Measurements from ENCODE around the gene PFKFB2.

Gene PFKFB2

GRCh38 chr1:207093944-207094343, 40.9 kb downstream of the PFKFB2 start:
- DNase-seq: no peak

DNA sequence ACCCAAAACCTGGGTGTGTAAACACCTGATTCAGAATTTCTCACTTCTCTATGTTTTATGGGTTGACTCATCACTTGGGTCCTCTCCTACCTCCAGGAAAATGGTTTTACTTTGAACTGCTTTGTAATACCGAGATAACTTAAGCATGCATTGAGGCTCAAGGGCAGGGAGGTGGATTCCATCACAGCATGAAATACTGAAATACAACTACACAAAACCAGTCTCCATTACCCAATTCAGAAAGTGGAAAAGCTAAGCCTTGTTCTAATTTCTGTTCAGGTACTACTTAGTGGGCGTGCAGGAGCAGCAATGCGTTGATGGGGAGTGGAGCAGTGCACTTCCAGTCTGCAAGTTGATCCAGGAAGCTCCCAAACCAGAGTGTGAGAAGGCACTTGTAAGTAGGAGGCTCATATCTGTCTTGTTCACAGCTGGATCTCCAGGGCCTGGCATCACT, 44.8 kb downstream of the PFKFB2 start:
- peak; percentile 18 for DNase-seq

DNA sequence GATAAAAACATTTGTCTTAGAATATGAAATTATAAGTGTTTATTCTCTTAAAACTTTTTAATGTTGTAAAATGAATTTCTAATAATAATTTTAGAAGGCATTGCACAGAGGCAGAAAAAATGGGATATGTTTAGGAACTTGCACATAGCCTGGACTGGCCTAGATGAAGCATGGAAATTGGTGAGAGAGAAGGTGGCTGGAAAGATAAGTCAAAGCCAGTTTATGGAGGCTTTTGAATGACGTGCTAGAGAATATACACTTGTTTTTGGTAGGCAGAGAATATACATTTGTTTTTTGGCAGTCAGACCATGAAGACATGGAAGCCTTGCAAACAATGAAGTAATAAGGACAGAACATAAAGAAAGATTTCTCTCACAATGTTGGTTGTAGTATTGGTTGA, 48.6 kb downstream of the PFKFB2 start:
- DNase-seq: no peak

DNA sequence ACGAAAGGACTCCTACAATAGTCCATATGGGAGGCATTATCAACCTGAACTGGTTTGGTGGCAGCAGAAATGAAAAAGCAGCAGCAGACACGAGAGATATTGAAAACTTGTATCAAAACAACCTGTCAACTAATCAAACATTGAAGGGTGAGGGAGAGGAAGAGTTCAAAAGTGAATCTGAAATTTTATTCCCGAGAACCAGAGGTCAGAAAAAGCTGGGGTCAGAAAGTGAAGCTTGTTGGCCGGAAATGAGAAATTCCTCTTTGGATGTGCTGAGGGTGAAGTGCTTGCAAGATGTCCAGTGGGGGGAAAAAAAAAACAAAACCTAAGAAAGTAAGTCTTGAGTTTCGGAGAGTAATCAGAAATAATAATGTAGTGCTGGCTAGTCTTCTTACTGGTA, 49.1 kb downstream of the PFKFB2 start:
- no peak for DNase-seq

- DNase-seq: no peak
Measured at GRCh38 chr1:207102659-207103058, 49.6 kb downstream of the PFKFB2 start.

GRCh38 chr1:207103892-207104373, 50.9 kb downstream of the PFKFB2 start, which contains the start of gene C4BPA:
C4BPA (plus strand) TSS chr1:207104233; CDS start chr1:207113026, 8,793 bp downstream.
- no peak for DNase-seq

DNA sequence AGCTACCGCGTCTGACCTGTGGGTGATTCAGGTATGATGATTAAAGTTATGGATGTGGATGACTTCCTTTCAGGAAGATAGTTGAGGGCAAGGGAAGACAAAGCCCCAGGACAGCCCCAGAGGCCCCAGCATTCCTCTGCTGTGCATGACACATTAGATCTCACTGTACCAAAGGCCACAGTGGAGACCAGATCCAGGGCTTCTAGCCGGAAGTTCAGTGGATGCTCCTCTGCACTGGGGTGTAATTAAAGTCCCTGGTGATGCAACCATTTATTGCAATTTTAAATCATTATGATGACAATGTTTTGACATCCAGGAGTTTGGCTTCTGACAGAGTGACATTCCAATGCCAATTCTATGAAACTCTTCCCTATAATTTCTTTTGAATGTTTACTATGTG, 55.9 kb downstream of the PFKFB2 start:
- DNase-seq: no peak

DNA sequence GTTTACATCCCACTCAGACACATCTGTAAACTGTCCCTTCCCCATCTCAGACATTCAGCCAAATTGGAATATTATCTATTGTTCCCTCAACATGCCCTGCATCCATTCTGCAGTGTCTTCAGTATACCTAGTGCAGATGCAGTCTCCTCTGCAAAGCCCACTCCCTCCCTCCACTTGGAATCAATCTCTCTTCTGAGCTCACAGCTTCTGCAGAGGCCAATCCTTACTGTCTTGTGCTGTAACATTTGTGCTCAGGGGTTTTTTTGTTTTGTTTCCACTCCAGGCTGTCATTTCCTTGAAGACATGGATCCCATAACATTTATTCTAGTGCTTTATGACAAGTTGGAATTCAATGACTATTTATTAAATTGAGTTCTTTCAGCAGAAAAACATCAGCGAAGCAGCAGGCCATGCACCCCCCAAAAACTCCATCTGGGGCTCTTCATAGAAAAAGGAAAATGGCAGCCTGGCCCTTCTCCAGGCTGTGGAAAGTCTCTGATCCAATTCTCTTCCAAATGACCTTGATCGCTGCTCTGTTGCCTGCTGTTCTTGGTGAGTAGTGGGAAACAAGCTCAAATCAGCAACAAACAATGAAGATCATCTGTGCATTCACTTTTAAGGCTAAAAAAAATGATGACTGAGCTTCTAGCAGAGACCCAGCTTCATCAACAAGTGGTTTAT, 59.7 kb downstream of the PFKFB2 start:
- DNase-seq: no peak

GRCh38 chr1:207115269-207115668, 62.2 kb downstream of the PFKFB2 start:
- DNase-seq: no peak

DNA sequence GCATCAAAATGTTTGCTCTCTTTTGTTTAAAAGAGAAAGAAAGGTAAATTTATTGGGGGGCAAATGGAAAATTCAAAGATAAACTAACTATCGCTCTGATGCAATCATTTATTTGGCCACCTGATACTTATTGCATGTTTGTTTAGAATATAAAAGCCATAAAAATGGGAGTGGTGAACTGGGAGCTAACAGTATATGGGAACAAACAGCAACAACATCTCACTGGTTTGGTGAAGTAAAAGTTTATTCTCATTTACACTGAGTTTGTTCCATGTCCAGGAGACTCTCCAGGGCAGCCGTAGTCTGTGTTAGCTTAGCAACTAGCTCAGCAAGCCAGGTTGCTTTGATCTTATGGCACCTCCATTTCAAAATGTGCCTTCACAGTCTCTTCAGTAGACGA, 71.3 kb downstream of the PFKFB2 start:
- DNase-seq: no peak

- DNase-seq: no peak
Measured at GRCh38 chr1:207128336-207128921, 75.4 kb downstream of the PFKFB2 start.

- DNase-seq: no peak
Measured at GRCh38 chr1:207129053-207129452, 76.0 kb downstream of the PFKFB2 start.
